Prostate gland (tissue), 2 donors: ENCODE results near the gene PLA2G4F. TPM values are rescaled to one million over a fixed set of nuclear protein-coding genes. Genes with fewer than 3 reads are reported as not detected.
A peak's percentile ranks its signal among the peaks of the same experiment; 100 is the strongest.

Source experiments
- DNase-seq: peaks from one replicate; pipeline ENCODE4 v3.0.0-alpha.2; 2019; ENCODE audit warnings: low spot score
- H3K27ac ChIP-seq, 2 donors: fragments of 200-600 bp; sonication (generic); 2 replicates each; pipeline ENCODE4 v1.5.1; 2017 to 2019
- H3K27me3 ChIP-seq: fragments of 200-600 bp; sonication (generic); replicated peaks from 2 replicates; pipeline ENCODE4 v1.5.1; 2019; ENCODE audit not compliant: insufficient read depth
- H3K36me3 ChIP-seq, 2 donors: fragments of 200-600 bp; sonication (generic); 1 replicate in 1 of 2; 2 replicates in 1 of 2; pipeline versions ENCODE4 v1.5.1 to v1.8.1; 2017 to 2019
- H3K4me1 ChIP-seq: fragments of 200-600 bp; sonication (generic); replicated peaks from 2 replicates; pipeline ENCODE4 v1.5.1; 2019
- H3K4me3 ChIP-seq, 2 donors: fragments of 200-600 bp; sonication (generic); 2 replicates each; pipeline ENCODE4 v1.5.1; 2017 to 2019
- H3K9me3 ChIP-seq: fragments of 200-600 bp; sonication (generic); 2 replicates; pipeline ENCODE4 v1.5.1; 2017
- POLR2A ChIP-seq: fragments of 450-650 bp; IDR thresholded peaks from one replicate; pipeline ENCODE4 v1.6.1; 2016; ENCODE audit warnings: antibody characterized with exemption, mild to moderate bottlenecking
- POLR2AphosphoS5 ChIP-seq: sonication (generic); formaldehyde crosslinking; IDR thresholded peaks from one replicate; pipeline ENCODE4 v1.6.1; 2017; ENCODE audit warnings: antibody characterized with exemption
- WGBS: methylation state at CpG from one replicate; pipeline ENCODE4 v1.1.5; 2018; 5-methylcytosine and 5-hydroxymethylcytosine counted together
- intact Hi-C: fragments of 100-400 bp; cut with DNase I; formaldehyde crosslinking; loops from one replicate; pipeline ENCODE4 v1.14.2; 2022
- total RNA-seq, 2 donors: library from RNA; depleted of rRNA; stranded (reverse); fragments of >200 nt; gene quantifications; one replicate each; pipeline ENCODE4 v1.1.0, GENCODE V29; 2016
- TF ChIP-seq, protein P1 (sequence below), 4 experiments: fragments of 200-600 bp in 2 of 4; fragments of 450-650 bp in 2 of 4; sonication (generic) in 2 of 4; IDR thresholded peaks; 1 replicate in 3 of 4; 2 replicates in 1 of 4; pipeline ENCODE4 v1.5.1; 2016 to 2019; ENCODE audit warnings: antibody characterized with exemption in 4 of 4, mild to moderate bottlenecking in 2 of 4, moderate library complexity in 2 of 4

Gene PLA2G4F
- total RNA-seq, 2 donors from 2014 or later: 16.0 to 36.9 TPM

DNA sequence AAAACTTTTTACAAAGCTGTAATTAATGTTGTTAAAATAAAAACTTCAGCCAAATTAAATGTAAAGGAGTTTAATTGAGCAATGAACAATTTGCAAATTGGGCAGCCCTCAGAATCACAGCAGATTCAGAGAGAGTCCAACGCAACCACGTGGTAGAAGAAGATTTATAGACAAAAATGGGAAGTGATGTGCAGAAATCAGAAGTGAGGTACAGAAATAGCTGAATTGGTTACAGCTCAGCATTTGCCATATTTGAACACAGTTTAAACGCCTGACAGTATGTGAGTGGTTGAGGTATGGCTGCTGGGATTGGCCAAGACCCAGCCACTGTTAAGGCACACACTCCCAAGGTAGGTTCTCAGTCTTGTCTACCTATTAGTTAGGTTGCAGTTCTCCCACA, 47.6 kb downstream of the PLA2G4F start:
- Histone ChIP-seq H3K36me3 (no peaks in the 10 kb centered on the region), H3K4me3 (no peak overlapping the region), H3K9me3 (no peaks in the 10 kb centered on the region), H3K4me1 (no peaks in the 10 kb centered on the region), H3K27me3 (no peaks in the 10 kb centered on the region), H3K27ac (no peak overlapping the region)
- no peak for DNase-seq
- intact Hi-C loops: no loop called here
- WGBS: 74% methylated on average over 3 of the region's 3 CpGs
- TF ChIP-seq POLR2A: no peak
- TF ChIP-seq, protein P1, sequence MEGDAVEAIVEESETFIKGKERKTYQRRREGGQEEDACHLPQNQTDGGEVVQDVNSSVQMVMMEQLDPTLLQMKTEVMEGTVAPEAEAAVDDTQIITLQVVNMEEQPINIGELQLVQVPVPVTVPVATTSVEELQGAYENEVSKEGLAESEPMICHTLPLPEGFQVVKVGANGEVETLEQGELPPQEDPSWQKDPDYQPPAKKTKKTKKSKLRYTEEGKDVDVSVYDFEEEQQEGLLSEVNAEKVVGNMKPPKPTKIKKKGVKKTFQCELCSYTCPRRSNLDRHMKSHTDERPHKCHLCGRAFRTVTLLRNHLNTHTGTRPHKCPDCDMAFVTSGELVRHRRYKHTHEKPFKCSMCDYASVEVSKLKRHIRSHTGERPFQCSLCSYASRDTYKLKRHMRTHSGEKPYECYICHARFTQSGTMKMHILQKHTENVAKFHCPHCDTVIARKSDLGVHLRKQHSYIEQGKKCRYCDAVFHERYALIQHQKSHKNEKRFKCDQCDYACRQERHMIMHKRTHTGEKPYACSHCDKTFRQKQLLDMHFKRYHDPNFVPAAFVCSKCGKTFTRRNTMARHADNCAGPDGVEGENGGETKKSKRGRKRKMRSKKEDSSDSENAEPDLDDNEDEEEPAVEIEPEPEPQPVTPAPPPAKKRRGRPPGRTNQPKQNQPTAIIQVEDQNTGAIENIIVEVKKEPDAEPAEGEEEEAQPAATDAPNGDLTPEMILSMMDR (IDR thresholded peaks at IDR 0.05): no peak
- no peak for TF ChIP-seq POLR2AphosphoS5

DNA sequence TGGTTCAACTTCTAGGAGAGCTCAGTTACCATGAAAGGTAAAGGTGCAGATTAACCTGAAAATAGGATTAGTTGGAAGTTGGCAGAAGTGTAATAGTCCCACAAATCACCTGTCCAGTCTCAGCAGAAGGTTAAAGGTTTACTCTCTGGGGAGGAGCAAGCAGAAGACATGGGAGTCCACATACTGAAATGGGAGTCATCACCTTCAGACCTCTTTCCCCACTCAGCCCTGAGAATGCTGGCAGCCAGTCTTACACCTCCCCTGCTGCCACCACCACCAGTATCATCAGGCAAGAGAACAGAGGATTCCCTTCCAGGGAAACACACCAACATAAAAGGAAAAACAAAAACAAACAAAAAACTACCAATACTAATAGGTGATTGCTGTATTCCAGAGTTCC, 48.2 kb downstream of the PLA2G4F start:
- TF ChIP-seq POLR2AphosphoS5: no peak
- TF ChIP-seq, protein P1 (IDR thresholded peaks at IDR 0.05): no peak
- no peak for TF ChIP-seq POLR2A
- intact Hi-C loops: no loop called here
- Histone ChIP-seq H3K9me3 (no peaks in the 10 kb centered on the region), H3K4me3 (no peak overlapping the region), H3K27ac (no peak overlapping the region), H3K36me3 (no peaks in the 10 kb centered on the region), H3K4me1 (no peaks in the 10 kb centered on the region), H3K27me3 (no peaks in the 10 kb centered on the region)
- DNase-seq: no peak

DNA sequence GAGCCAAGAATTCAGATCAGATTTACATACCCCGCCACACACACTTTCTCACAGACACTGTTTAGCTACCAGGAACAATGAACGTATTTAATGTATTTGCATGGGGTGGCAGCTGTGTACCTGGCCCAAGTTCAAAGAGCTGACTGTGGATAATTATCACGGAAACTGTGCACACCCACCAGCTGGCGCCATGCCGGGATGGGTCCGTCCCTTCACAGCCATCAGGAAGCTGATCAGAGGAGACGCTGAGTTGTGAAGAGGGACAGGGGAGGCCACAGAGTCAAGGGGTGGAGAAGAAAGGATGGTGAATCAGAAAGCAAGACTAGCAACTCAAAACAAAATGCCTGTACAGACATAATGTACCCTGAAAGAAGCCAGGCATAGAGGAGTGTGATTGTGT, 49.0 kb downstream of the PLA2G4F start:
- intact Hi-C loops: no loop called here

DNA sequence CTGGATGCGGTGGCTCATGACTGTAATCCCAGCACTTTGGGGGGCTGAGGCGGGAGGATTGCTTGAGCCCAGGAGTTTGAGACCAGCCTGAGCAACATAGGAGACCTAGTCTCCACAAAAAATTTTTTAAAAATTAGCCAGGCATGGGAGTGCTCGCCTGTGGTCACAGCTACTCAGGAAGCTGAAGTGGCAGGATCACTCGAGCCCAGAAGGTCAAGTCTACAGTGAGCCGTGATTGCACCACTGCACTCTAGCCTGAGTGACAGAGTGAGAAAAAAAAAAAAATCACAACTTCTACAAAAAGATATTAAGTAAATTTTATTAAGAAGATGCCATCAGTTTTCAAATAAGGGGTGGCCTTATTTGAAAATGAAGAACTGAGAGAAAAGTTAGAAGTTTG, 50.1 kb downstream of the PLA2G4F start:
- no peak overlapping the region for H3K4me3 ChIP-seq
- WGBS: 84% methylated on average over 5 of the region's 5 CpGs
- no peaks in the 10 kb centered on the region for H3K36me3 ChIP-seq
- no peaks in the 10 kb centered on the region for H3K4me1 ChIP-seq
- DNase-seq: no peak
- H3K9me3 ChIP-seq: no peaks in the 10 kb centered on the region
- no peak overlapping the region for H3K27ac ChIP-seq
- H3K27me3 ChIP-seq: no peaks in the 10 kb centered on the region
- TF ChIP-seq, protein P1 (IDR thresholded peaks at IDR 0.05): no peak
- no peak for TF ChIP-seq POLR2A
- no peak for TF ChIP-seq POLR2AphosphoS5
- intact Hi-C loops: no loop called here

More for the DNA sequence above, 49.0 kb downstream of the PLA2G4F start:
- Histone ChIP-seq H3K27me3 (no peaks in the 10 kb centered on the region), H3K9me3 (no peaks in the 10 kb centered on the region), H3K36me3 (no peaks in the 10 kb centered on the region), H3K4me1 (no peaks in the 10 kb centered on the region), H3K27ac (peak overlapping the region; percentile 2 to 39), H3K4me3 (no peak overlapping the region)
- peak; percentile 40 for DNase-seq
- peak; percentile 62 for TF ChIP-seq POLR2AphosphoS5
- no peak for TF ChIP-seq POLR2A
- 10% methylated on average over 7 of the region's 7 CpGs for WGBS

DNA sequence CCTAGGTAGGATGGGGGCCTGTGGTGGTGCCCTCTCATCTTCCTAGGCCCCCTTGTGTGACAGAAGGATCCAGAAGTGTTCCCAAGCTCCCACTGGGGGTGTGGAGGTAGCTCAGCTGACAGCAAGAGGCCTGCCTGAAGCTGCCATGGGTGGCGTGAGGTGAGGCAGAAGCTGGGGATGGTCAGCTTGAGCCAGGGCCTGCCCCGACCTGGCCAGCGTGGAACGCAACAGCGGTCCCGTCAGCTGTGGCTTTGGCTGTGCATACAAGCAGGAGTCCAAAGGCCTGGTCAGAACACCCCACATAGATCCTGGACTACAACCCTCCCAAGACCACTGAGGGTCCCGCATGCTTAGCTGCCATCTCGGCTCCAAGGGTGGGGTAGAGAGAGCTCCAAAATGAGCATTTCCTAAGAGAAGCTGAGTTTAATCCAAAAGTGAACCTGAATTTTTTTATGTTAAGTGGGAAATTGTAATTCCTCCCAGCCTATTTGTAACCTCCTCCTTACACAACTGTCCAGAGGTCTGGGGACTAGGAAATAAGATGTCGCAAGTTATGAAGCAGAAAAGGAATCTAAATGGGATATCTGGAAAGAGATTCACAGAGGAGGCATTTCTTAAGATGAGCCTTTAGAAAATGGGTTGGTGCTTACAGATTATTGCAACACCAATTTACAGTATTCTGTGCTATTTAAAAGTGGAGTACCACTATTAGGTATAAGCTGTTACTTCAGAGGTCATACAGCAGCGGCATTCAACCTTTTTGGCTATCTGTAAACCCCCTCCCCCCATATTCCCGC, 52.1 kb downstream of the PLA2G4F start:
- H3K36me3 ChIP-seq: no peaks in the 10 kb centered on the region
- intact Hi-C loops: no loop called here
- H3K27ac ChIP-seq: no peak overlapping the region
- TF ChIP-seq POLR2A: no peak
- TF ChIP-seq, protein P1 (IDR thresholded peaks at IDR 0.05): no peak
- no peak for TF ChIP-seq POLR2AphosphoS5
- H3K4me1 ChIP-seq: no peaks in the 10 kb centered on the region
- no peaks in the 10 kb centered on the region for H3K9me3 ChIP-seq
- H3K27me3 ChIP-seq: no peaks in the 10 kb centered on the region
- DNase-seq: no peak
- no peak overlapping the region for H3K4me3 ChIP-seq
- 84% methylated on average over 11 of the region's 11 CpGs for WGBS
